GM21381 (cell line): ENCODE data around the gene TMEM115.
"Not testable (repeated sequence)": the region's sequence is repeated elsewhere in the genome, so short reads cannot be mapped to it uniquely, and the experiment has no call there.

Experiments used
- ATAC-seq: cut with Tn5 transposase; IDR thresholded peaks from one replicate; pipeline ENCODE4 v1.9.1; 2021; ENCODE audit warnings: mild to moderate bottlenecking, moderate library complexity; ENCODE audit not compliant: unreplicated experiment

TMEM115 gene

GRCh38 chr3:50319181-50319893, 40.0 kb downstream of the TMEM115 start:
- no peak for ATAC-seq

GRCh38 chr3:50318615-50319014, 40.7 kb downstream of the TMEM115 start:
- no peak for ATAC-seq

- ATAC-seq, result no peak
Observed at GRCh38 chr3:50318163-50318562, 41.2 kb downstream of the TMEM115 start.

- no peak for ATAC-seq
Observed at GRCh38 chr3:50317300-50317699, 42.0 kb downstream of the TMEM115 start.

GRCh38 chr3:50316657-50317242, 42.6 kb downstream of the TMEM115 start:
- no peak for ATAC-seq

- ATAC-seq, result no peak
Observed at GRCh38 chr3:50314816-50315215, 44.5 kb downstream of the TMEM115 start.

GRCh38 chr3:50314342-50314741, 45.0 kb downstream of the TMEM115 start:
- no peak for ATAC-seq

GRCh38 chr3:50312041-50312440, 47.3 kb downstream of the TMEM115 start:
- ATAC-seq, result not testable (repeated sequence)
